ENCODE data around the gene PDK4.
"Not testable (repeated sequence)": the region's sequence is repeated elsewhere in the genome, so short reads cannot be mapped to it uniquely, and the experiment has no call there.

The PDK4 gene

GRCh38 chr7:95604397-95604796 is 8.1 kb upstream of the PDK4 start:
- not testable (repeated sequence) for DNase-seq

- DNase-seq, result no peak
Observed at GRCh38 chr7:95602421-95602820, 6.1 kb upstream of the PDK4 start.

- DNase-seq, result no peak
Observed at GRCh38 chr7:95601316-95601715, 5.0 kb upstream of the PDK4 start.

- DNase-seq, result no peak
Observed at GRCh38 chr7:95599069-95599468, 2.8 kb upstream of the PDK4 start.

- no peak for DNase-seq
Observed at GRCh38 chr7:95598511-95598910, 2.2 kb upstream of the PDK4 start.

GRCh38 chr7:95595746-95596197 is 544 bp downstream of the PDK4 start:
- no peak for DNase-seq

GRCh38 chr7:95594185-95594584 is 2.1 kb downstream of the PDK4 start:
- DNase-seq, result no peak

GRCh38 chr7:95593343-95593742 is 3.0 kb downstream of the PDK4 start:
- no peak for DNase-seq

GRCh38 chr7:95592570-95592969 is 3.7 kb downstream of the PDK4 start:
- DNase-seq, result no peak

- no peak for DNase-seq
Observed at GRCh38 chr7:95590387-95591248, 5.7 kb downstream of the PDK4 start.

- DNase-seq, result no peak
Observed at GRCh38 chr7:95589766-95590165, 6.5 kb downstream of the PDK4 start.

- DNase-seq, result no peak
Observed at GRCh38 chr7:95589031-95589430, 7.3 kb downstream of the PDK4 start.

GRCh38 chr7:95586951-95587301 is 9.4 kb downstream of the PDK4 start:
- DNase-seq, result no peak

- no peak for DNase-seq
Observed at GRCh38 chr7:95585426-95585789, 10.9 kb downstream of the PDK4 start.

- DNase-seq, result no peak
Observed at GRCh38 chr7:95584769-95585425, 11.4 kb downstream of the PDK4 start.

- no peak for DNase-seq
Observed at GRCh38 chr7:95583834-95584621, 12.3 kb downstream of the PDK4 start.

GRCh38 chr7:95582578-95583293 is 13.6 kb downstream of the PDK4 start:
- no peak for DNase-seq

- no peak for DNase-seq
Observed at GRCh38 chr7:95581467-95581866, 14.8 kb downstream of the PDK4 start.

GRCh38 chr7:95579318-95579717 is 17.0 kb downstream of the PDK4 start:
- DNase-seq, result no peak

GRCh38 chr7:95578299-95578855 is 17.9 kb downstream of the PDK4 start:
- no peak for DNase-seq

- no peak for DNase-seq
Observed at GRCh38 chr7:95577137-95577536, 19.2 kb downstream of the PDK4 start.

- DNase-seq, result no peak
Observed at GRCh38 chr7:95569720-95570119, 26.6 kb downstream of the PDK4 start.

GRCh38 chr7:95560674-95561073 is 35.6 kb downstream of the PDK4 start:
- no peak for DNase-seq
